ENCODE data around the gene HOXA7.

DNA sequence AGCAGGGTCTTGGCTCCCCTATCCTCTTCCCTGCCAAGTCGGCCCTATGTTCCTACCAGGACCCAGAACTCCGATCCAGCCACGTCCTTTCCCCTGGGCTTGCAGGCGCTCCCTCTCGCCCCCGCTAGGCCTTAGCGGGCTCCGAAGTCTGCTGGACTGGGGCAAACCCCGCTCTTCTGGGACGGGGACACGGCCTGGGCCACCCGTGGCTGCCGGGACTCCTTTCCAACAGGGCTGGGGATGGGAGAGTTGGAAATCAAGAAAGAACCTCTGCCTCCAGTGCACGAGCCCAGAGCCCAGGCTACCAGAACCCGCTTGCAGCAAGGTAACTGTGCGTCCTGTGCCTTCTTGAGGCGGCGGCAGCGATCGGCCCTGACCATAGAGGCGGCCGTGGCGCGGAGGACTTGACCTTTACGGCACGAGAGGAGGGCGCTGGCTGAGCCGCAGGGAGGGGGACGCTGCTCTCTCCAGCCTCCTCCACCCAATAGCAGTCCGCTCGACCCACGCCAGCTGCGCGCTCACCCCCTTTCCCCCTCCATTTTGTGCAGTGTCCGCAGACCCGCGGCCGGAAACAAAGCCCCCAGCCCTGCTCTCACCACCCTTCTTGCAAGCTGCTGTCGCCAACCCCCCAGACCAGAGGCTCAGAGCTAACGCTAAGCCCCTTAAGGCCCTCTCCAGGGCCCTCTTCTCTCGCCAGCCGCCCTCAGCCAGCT, 35.5 kb upstream of the HOXA7 start:
- no peak for TF ChIP-seq POLR2AphosphoS5 (IDR thresholded peaks at IDR 0.05; ENCODE audit: low read depth, low read length)
- TF ChIP-seq TAF1 (IDR thresholded peaks at IDR 0.05; ENCODE audit: borderline replicate concordance, insufficient read depth, low read length), result no peak
- TF ChIP-seq, protein P1, sequence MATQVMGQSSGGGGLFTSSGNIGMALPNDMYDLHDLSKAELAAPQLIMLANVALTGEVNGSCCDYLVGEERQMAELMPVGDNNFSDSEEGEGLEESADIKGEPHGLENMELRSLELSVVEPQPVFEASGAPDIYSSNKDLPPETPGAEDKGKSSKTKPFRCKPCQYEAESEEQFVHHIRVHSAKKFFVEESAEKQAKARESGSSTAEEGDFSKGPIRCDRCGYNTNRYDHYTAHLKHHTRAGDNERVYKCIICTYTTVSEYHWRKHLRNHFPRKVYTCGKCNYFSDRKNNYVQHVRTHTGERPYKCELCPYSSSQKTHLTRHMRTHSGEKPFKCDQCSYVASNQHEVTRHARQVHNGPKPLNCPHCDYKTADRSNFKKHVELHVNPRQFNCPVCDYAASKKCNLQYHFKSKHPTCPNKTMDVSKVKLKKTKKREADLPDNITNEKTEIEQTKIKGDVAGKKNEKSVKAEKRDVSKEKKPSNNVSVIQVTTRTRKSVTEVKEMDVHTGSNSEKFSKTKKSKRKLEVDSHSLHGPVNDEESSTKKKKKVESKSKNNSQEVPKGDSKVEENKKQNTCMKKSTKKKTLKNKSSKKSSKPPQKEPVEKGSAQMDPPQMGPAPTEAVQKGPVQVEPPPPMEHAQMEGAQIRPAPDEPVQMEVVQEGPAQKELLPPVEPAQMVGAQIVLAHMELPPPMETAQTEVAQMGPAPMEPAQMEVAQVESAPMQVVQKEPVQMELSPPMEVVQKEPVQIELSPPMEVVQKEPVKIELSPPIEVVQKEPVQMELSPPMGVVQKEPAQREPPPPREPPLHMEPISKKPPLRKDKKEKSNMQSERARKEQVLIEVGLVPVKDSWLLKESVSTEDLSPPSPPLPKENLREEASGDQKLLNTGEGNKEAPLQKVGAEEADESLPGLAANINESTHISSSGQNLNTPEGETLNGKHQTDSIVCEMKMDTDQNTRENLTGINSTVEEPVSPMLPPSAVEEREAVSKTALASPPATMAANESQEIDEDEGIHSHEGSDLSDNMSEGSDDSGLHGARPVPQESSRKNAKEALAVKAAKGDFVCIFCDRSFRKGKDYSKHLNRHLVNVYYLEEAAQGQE (IDR thresholded peaks at IDR 0.05; ENCODE audit: insufficient read depth in 1 of 2, low read depth in 2 of 2, low read length in 2 of 2), result no peak
- TF ChIP-seq FOXP2 (optimal IDR thresholded peaks at IDR 0.05; ENCODE audit: borderline replicate concordance, extremely low read depth, extremely low read length, insufficient read depth), result no peak
